ENCODE results near the gene B4GALT6. TPM values are rescaled to one million over a fixed set of nuclear protein-coding genes. Genes with fewer than 3 reads are reported as not detected.
A peak's percentile ranks its signal among the peaks of the same experiment; 100 is the strongest.

The B4GALT6 gene
- polyA plus RNA-seq, 1 donor from 2014 or later: 19.4 TPM

DNA sequence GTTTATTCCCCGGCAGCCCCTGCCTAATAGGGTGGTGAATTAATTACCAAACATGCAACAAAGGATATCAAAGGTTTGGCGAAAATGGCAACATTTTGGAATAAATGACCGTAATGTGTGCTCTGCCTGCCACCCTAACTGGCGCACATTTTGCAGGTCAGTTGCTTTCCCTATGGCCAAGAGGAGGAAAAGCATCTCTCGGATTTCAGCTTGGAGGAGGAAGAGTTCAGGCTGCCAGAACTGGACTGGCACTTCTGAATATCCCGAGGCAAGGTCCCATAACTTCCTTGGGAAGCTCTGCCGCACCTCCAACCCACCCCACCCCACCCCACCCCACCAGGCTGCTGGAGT is 39.2 kb upstream of the B4GALT6 start:
- H3F3A ChIP-seq (ENCODE audit: insufficient read depth, low read length, poor library complexity, severe bottlenecking): no peaks in the 10 kb centered on the region
- no peaks in the 10 kb centered on the region for H3K9me3 ChIP-seq (ENCODE audit: low read length)
- no peaks in the 10 kb centered on the region for H3K9me2 ChIP-seq (ENCODE audit: insufficient read depth, low read length)
- H3K79me2 ChIP-seq (replicated peaks; ENCODE audit: insufficient read depth, low read length): no peaks in the 10 kb centered on the region
- H3K27ac ChIP-seq (ENCODE audit: low read length): no peak overlapping the region
- H3K36me3 ChIP-seq (ENCODE audit: insufficient read depth, low read length): no peaks in the 10 kb centered on the region
- H4K20me1 ChIP-seq (ENCODE audit: insufficient read depth): no peaks in the 10 kb centered on the region
- H3K4me3 ChIP-seq (ENCODE audit: low read length): no peak overlapping the region
- H3K4me2 ChIP-seq (ENCODE audit: low read length): no peak overlapping the region
- H3K27me3 ChIP-seq (ENCODE audit: insufficient read depth, low read depth, low read length): no peaks in the 10 kb centered on the region
- no peak overlapping the region for H2AFZ ChIP-seq (ENCODE audit: low read depth, low read length)
- TF ChIP-seq CTCF (IDR thresholded peaks at IDR 0.05; ENCODE audit: poor library complexity, severe bottlenecking) (no peak), EP300 (conservative IDR thresholded peaks at IDR 0.05; ENCODE audit: poor library complexity, severe bottlenecking) (no peak), EZH2 (IDR thresholded peaks at IDR 0.05; ENCODE audit: borderline replicate concordance, insufficient read depth, low read length, poor library complexity, severe bottlenecking) (no peak), MXI1 (conservative IDR thresholded peaks at IDR 0.05; ENCODE audit: poor library complexity, severe bottlenecking) (no peak)
- no peak overlapping the region for H3K9ac ChIP-seq (ENCODE audit: low read length)

DNA sequence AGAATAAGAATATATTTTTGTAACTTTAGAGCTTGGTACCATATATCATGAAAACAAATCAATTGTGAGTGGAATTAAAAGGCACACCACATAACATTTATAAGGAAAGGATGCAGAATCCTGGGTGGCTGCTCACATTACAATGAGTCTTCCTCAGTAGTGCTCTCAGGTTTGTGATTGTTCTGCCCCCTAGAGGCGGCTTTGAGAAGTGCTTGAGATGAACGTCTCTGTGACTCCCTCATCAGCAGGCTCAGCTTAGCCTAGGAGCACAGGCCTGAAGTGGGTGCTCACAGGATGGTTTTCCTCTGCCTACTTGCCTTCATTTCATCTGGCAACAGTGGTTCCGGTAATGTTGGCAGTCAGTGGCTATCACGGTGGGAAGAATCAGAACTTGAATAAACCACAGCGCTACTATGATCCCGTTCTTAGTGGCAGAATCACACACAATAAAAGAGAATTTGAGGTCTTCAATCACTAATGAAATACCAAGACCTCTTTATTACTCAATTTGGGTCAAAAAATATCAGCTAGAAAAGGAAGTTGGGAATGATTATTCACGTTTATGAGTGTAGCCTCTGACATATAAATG is 38.1 kb upstream of the B4GALT6 start:
- Histone ChIP-seq H2AFZ (ENCODE audit: low read depth, low read length) (no peak overlapping the region), H3K4me3 (ENCODE audit: low read length) (no peak overlapping the region), H3K79me2 (replicated peaks; ENCODE audit: insufficient read depth, low read length) (no peaks in the 10 kb centered on the region), H3K9ac (ENCODE audit: low read length) (no peak overlapping the region), H3K27ac (ENCODE audit: low read length) (no peak overlapping the region), H3F3A (ENCODE audit: insufficient read depth, low read length, poor library complexity, severe bottlenecking) (no peaks in the 10 kb centered on the region), H3K27me3 (ENCODE audit: insufficient read depth, low read depth, low read length) (no peaks in the 10 kb centered on the region), H3K9me2 (ENCODE audit: insufficient read depth, low read length) (no peaks in the 10 kb centered on the region), H3K36me3 (ENCODE audit: insufficient read depth, low read length) (no peaks in the 10 kb centered on the region), H4K20me1 (ENCODE audit: insufficient read depth) (no peaks in the 10 kb centered on the region), H3K4me2 (ENCODE audit: low read length) (no peak overlapping the region), H3K9me3 (ENCODE audit: low read length) (no peaks in the 10 kb centered on the region)
- TF ChIP-seq RAD21 (conservative IDR thresholded peaks at IDR 0.05) (peak; percentile 68), POLR2AphosphoS5 (IDR thresholded peaks at IDR 0.05) (no peak), SMC3 (conservative IDR thresholded peaks at IDR 0.05; ENCODE audit: poor library complexity) (peak; percentile 67), CTCF (IDR thresholded peaks at IDR 0.05; ENCODE audit: poor library complexity, severe bottlenecking) (peak; percentile 75)

DNA sequence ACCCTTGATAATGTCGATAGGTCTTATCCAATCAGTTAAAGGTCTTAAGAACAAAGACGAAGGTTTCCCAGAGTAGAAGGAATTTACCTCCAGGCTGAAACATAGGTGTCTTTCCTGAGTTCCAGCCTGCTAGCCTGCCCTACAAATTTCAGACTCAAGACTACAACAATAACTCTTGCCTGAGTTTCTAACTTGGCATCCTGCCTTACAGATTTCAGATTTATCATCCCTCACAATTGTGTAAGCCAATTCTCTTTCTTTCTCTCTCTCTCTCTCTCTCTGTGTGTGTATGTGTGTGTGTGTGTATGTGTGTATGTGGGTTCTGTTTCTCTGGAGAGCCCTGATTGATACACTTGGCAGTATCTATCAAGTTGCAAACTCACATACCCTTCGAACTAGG is 37.2 kb upstream of the B4GALT6 start:
- Histone ChIP-seq H3K27me3 (ENCODE audit: insufficient read depth, low read depth, low read length) (no peaks in the 10 kb centered on the region), H3K36me3 (ENCODE audit: insufficient read depth, low read length) (no peaks in the 10 kb centered on the region), H3K4me2 (ENCODE audit: low read length) (no peak overlapping the region), H3K79me2 (replicated peaks; ENCODE audit: insufficient read depth, low read length) (no peaks in the 10 kb centered on the region), H3F3A (ENCODE audit: insufficient read depth, low read length, poor library complexity, severe bottlenecking) (no peaks in the 10 kb centered on the region), H3K27ac (ENCODE audit: low read length) (no peak overlapping the region), H3K9me3 (ENCODE audit: low read length) (no peaks in the 10 kb centered on the region), H2AFZ (ENCODE audit: low read depth, low read length) (no peak overlapping the region), H4K20me1 (ENCODE audit: insufficient read depth) (no peaks in the 10 kb centered on the region), H3K9ac (ENCODE audit: low read length) (no peak overlapping the region), H3K9me2 (ENCODE audit: insufficient read depth, low read length) (no peaks in the 10 kb centered on the region), H3K4me3 (ENCODE audit: low read length) (no peak overlapping the region)
- no peak for TF ChIP-seq EP300 (conservative IDR thresholded peaks at IDR 0.05; ENCODE audit: poor library complexity, severe bottlenecking)
- TF ChIP-seq RAD21 (conservative IDR thresholded peaks at IDR 0.05): no peak
- TF ChIP-seq POLR2AphosphoS5 (IDR thresholded peaks at IDR 0.05): no peak
- TF ChIP-seq, protein P1, sequence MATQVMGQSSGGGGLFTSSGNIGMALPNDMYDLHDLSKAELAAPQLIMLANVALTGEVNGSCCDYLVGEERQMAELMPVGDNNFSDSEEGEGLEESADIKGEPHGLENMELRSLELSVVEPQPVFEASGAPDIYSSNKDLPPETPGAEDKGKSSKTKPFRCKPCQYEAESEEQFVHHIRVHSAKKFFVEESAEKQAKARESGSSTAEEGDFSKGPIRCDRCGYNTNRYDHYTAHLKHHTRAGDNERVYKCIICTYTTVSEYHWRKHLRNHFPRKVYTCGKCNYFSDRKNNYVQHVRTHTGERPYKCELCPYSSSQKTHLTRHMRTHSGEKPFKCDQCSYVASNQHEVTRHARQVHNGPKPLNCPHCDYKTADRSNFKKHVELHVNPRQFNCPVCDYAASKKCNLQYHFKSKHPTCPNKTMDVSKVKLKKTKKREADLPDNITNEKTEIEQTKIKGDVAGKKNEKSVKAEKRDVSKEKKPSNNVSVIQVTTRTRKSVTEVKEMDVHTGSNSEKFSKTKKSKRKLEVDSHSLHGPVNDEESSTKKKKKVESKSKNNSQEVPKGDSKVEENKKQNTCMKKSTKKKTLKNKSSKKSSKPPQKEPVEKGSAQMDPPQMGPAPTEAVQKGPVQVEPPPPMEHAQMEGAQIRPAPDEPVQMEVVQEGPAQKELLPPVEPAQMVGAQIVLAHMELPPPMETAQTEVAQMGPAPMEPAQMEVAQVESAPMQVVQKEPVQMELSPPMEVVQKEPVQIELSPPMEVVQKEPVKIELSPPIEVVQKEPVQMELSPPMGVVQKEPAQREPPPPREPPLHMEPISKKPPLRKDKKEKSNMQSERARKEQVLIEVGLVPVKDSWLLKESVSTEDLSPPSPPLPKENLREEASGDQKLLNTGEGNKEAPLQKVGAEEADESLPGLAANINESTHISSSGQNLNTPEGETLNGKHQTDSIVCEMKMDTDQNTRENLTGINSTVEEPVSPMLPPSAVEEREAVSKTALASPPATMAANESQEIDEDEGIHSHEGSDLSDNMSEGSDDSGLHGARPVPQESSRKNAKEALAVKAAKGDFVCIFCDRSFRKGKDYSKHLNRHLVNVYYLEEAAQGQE (IDR thresholded peaks at IDR 0.05; ENCODE audit: borderline replicate concordance): no peak
- no peak for TF ChIP-seq EZH2 (IDR thresholded peaks at IDR 0.05; ENCODE audit: borderline replicate concordance, insufficient read depth, low read length, poor library complexity, severe bottlenecking)
- TF ChIP-seq TAF1 (IDR thresholded peaks at IDR 0.05; ENCODE audit: low read depth): no peak
- no peak for TF ChIP-seq SMC3 (conservative IDR thresholded peaks at IDR 0.05; ENCODE audit: poor library complexity)
